ENCODE data around the gene ATG16L2. TPM values are rescaled to one million over a fixed set of nuclear protein-coding genes. Genes with fewer than 3 reads are reported as not detected.

The ATG16L2 gene
- polyA plus RNA-seq, 1 donor (not counting 4 experiments of a cell fraction or from before 2014, with no cell fraction given): 9.9 TPM

DNA sequence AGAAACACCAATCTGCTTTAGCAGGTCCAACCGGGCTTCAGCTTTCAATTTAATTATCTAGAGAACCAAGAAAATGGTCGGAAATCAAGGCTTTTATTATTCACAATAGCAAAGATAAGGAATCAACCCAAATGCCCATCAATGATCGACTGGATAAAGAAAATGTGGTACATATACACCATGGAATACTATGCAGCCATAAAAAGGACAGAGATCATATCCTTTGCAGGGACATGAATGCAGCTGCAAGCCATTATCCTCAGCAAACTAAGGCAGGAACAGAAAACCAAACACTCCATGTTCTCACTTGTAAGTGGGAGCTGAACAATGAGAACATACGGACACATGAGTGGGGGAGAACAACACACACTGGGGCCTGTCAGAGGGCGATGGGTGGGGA lies 53.8 kb downstream of the ATG16L2 start:
- H3K79me2 ChIP-seq (ENCODE audit: control insufficient read depth, insufficient read depth, low read length): no peaks in the 10 kb centered on the region
- H3K4me1 ChIP-seq (ENCODE audit: control insufficient read depth, extremely low read depth, insufficient read depth, low read length): no peaks in the 10 kb centered on the region
- TF ChIP-seq, protein P1, sequence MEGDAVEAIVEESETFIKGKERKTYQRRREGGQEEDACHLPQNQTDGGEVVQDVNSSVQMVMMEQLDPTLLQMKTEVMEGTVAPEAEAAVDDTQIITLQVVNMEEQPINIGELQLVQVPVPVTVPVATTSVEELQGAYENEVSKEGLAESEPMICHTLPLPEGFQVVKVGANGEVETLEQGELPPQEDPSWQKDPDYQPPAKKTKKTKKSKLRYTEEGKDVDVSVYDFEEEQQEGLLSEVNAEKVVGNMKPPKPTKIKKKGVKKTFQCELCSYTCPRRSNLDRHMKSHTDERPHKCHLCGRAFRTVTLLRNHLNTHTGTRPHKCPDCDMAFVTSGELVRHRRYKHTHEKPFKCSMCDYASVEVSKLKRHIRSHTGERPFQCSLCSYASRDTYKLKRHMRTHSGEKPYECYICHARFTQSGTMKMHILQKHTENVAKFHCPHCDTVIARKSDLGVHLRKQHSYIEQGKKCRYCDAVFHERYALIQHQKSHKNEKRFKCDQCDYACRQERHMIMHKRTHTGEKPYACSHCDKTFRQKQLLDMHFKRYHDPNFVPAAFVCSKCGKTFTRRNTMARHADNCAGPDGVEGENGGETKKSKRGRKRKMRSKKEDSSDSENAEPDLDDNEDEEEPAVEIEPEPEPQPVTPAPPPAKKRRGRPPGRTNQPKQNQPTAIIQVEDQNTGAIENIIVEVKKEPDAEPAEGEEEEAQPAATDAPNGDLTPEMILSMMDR (optimal IDR thresholded peaks at IDR 0.05 in 1 of 3, IDR thresholded peaks at IDR 0.05 in 1 of 3, conservative IDR thresholded peaks at IDR 0.05 in 1 of 3; ENCODE audit: extremely low read depth in 1 of 3, insufficient read depth in 2 of 3, low read length in 3 of 3): no peak
- TF ChIP-seq EZH2 (IDR thresholded peaks at IDR 0.05; ENCODE audit: low read length): no peak
- H3K9me1 ChIP-seq (ENCODE audit: control insufficient read depth, extremely low read depth, insufficient read depth, low read length): no peaks in the 10 kb centered on the region
- no peaks in the 10 kb centered on the region for H3K27me3 ChIP-seq (ENCODE audit: control insufficient read depth, extremely low read depth, insufficient read depth, low read length)
- H2AFZ ChIP-seq (ENCODE audit: control insufficient read depth, low read length): no peak overlapping the region
- no peak overlapping the region for H3K4me2 ChIP-seq (ENCODE audit: control insufficient read depth, extremely low read depth, insufficient read depth, low read depth, low read length)
- peaks cover 0 to 4% of the 10 kb centered on the region in 2 experiments for H3K36me3 ChIP-seq (ENCODE audit: control insufficient read depth in 2 of 2, extremely low read depth in 1 of 2, insufficient read depth in 2 of 2, low read length in 2 of 2)
- FAIRE-seq (no peak), DNase-seq (ENCODE audit: low read depth, low spot score) (no peak)
- no peaks in the 10 kb centered on the region for H3K9me3 ChIP-seq (ENCODE audit: control insufficient read depth, low read depth, low read length)
- no peaks in the 10 kb centered on the region for H4K20me1 ChIP-seq (ENCODE audit: control insufficient read depth, extremely low read depth, insufficient read depth, low read length)
- no peak overlapping the region for H3K4me3 ChIP-seq (ENCODE audit: control insufficient read depth in 2 of 3, extremely low read depth in 1 of 3, insufficient read depth in 2 of 3, low read depth in 1 of 3, low read length in 3 of 3)
- H3K9ac ChIP-seq (ENCODE audit: control insufficient read depth, extremely low read depth, insufficient read depth, low read length): no peak overlapping the region
- H3K27ac ChIP-seq (ENCODE audit: control insufficient read depth, insufficient read depth, low read length): no peak overlapping the region
- dilution Hi-C loops (cut with MboI; ENCODE audit: extremely low pct_ligation_motif_present, low sequenced_read_pairs): no loop called here

DNA sequence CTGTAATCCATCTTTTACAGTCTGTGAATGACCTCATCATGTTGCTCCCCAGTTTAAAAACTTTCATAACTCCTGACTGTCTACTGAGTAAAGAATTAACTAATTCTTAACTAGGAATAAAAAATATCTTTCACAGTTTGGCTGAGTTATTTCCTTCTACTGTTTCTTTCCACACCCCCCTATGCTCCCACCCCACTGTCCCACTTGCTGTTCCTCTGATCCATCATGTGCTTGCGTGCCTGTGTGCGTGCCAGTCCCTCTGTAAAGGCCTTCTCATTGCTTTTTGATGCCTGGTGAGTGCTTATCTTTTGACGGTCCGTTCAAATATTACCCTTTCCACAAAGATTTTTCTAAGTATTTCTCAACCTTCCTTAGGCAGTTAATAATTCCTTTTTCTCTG lies 55.6 kb downstream of the ATG16L2 start:
- FAIRE-seq: no peak
- H3K79me2 ChIP-seq (ENCODE audit: control insufficient read depth, insufficient read depth, low read length): no peaks in the 10 kb centered on the region

More for the DNA sequence above, 55.6 kb downstream of the ATG16L2 start:
- Histone ChIP-seq H3K36me3 (ENCODE audit: control insufficient read depth in 2 of 2, extremely low read depth in 1 of 2, insufficient read depth in 2 of 2, low read length in 2 of 2) (peaks cover 0 to 4% of the 10 kb centered on the region in 2 experiments), H3K9ac (ENCODE audit: control insufficient read depth, extremely low read depth, insufficient read depth, low read length) (no peak overlapping the region), H3K9me1 (ENCODE audit: control insufficient read depth, extremely low read depth, insufficient read depth, low read length) (no peaks in the 10 kb centered on the region), H4K20me1 (ENCODE audit: control insufficient read depth, extremely low read depth, insufficient read depth, low read length) (no peaks in the 10 kb centered on the region), H3K4me1 (ENCODE audit: control insufficient read depth, extremely low read depth, insufficient read depth, low read length) (no peaks in the 10 kb centered on the region), H3K4me2 (ENCODE audit: control insufficient read depth, extremely low read depth, insufficient read depth, low read depth, low read length) (no peak overlapping the region), H3K27ac (ENCODE audit: control insufficient read depth, insufficient read depth, low read length) (no peak overlapping the region), H3K4me3 (ENCODE audit: control insufficient read depth in 2 of 3, extremely low read depth in 1 of 3, insufficient read depth in 2 of 3, low read depth in 1 of 3, low read length in 3 of 3) (no peak overlapping the region), H2AFZ (ENCODE audit: control insufficient read depth, low read length) (no peak overlapping the region), H3K9me3 (ENCODE audit: control insufficient read depth, low read depth, low read length) (no peaks in the 10 kb centered on the region), H3K27me3 (ENCODE audit: control insufficient read depth, extremely low read depth, insufficient read depth, low read length) (no peaks in the 10 kb centered on the region)
- no peak for DNase-seq (ENCODE audit: low read depth, low spot score)
- dilution Hi-C loops (cut with MboI; ENCODE audit: extremely low pct_ligation_motif_present, low sequenced_read_pairs): no loop called here
- no peak for TF ChIP-seq EZH2 (IDR thresholded peaks at IDR 0.05; ENCODE audit: low read length)
- TF ChIP-seq, protein P1 (optimal IDR thresholded peaks at IDR 0.05 in 1 of 3, IDR thresholded peaks at IDR 0.05 in 1 of 3, conservative IDR thresholded peaks at IDR 0.05 in 1 of 3; ENCODE audit: extremely low read depth in 1 of 3, insufficient read depth in 2 of 3, low read length in 3 of 3): no peak

All from keratinocyte (primary cell).